ENCODE results near the gene DOCK4. TPM values are rescaled to one million over a fixed set of nuclear protein-coding genes. Genes with fewer than 3 reads are reported as not detected.

DOCK4 gene
- total RNA-seq, 4 donors from 2014 or later: 8.2 to 9.0 (median 8.6) TPM

DNA sequence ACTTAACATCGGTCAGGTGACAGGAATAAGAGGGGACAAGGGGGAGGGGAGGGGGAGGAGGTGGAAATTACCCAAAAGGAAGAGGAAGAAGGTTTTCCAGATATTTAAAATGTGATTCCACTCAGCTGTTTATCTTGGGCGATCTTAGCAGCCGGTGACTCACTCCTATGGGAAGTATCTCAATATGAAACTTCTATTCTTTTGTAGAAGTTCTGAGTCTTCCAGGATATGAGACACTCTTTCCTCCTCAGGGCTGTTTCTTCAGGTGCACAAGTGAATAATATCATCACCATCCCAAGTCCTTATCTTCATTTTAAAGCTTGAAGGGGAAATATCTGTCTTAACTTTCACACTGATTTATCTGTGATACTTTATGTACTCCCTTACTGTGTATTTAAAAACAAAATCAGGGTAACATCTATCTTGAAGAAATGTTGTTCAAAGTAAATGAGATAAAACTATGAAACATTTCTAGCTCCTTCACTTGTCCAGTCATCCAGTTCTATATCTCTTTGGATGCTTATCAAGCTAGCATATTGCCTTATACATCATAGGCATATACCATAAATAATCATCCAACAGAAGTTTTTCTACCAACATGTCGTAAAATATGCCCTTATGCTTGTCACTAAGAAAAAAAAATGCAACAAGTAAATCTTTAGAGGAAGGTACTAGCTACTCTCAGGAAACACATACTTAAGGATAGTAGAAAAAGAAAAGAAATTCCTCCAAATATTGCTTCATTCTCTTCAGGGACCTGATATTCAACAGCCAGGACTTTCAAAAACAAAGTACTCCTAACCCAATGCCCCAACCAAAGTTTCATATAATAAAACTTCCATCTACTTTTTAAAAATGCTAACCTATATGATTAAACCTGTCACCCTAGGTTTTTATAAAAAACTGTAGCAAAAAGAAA lies 13.7 kb downstream of the DOCK4 start:
- intact Hi-C loops (cut with DNase I; ENCODE audit: low total_unique reads): no loop called here
- TF ChIP-seq, protein P1, sequence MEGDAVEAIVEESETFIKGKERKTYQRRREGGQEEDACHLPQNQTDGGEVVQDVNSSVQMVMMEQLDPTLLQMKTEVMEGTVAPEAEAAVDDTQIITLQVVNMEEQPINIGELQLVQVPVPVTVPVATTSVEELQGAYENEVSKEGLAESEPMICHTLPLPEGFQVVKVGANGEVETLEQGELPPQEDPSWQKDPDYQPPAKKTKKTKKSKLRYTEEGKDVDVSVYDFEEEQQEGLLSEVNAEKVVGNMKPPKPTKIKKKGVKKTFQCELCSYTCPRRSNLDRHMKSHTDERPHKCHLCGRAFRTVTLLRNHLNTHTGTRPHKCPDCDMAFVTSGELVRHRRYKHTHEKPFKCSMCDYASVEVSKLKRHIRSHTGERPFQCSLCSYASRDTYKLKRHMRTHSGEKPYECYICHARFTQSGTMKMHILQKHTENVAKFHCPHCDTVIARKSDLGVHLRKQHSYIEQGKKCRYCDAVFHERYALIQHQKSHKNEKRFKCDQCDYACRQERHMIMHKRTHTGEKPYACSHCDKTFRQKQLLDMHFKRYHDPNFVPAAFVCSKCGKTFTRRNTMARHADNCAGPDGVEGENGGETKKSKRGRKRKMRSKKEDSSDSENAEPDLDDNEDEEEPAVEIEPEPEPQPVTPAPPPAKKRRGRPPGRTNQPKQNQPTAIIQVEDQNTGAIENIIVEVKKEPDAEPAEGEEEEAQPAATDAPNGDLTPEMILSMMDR (IDR thresholded peaks at IDR 0.05): no peak
- no peak for TF ChIP-seq POLR2A (IDR thresholded peaks at IDR 0.05)
- H3K4me3 ChIP-seq (ENCODE audit: low read depth, poor library complexity, severe bottlenecking): no peak overlapping the region
- DNase-seq (ENCODE audit: low spot score in 2 of 2): no peak
- 43 to 49% methylated on average over 4 of the region's 4 CpGs for WGBS, 2 donors

DNA sequence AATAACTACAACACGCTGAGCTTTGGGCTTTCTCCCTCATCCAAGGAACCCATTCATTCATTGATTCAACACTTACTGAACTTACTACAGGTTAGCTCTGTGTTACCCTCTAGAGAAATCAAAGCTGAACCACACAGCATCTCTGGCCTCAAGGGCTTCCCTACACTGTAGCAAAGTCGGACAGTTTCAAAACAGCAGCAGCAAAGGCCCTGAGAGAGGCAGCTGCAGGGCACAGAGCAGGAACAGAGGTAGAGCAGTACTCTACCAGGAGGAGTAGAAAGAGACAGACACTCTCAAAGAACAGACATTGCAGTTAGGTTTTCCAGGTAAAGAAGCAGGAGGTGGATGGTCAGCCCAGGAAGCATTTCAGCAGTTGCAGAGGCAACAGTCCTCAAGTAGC lies 16.1 kb downstream of the DOCK4 start:
- no peak for TF ChIP-seq POLR2A (IDR thresholded peaks at IDR 0.05)
- TF ChIP-seq, protein P1 (IDR thresholded peaks at IDR 0.05): no peak
- intact Hi-C loops (cut with DNase I; ENCODE audit: low total_unique reads): no loop called here
- no peak overlapping the region for H3K4me3 ChIP-seq (ENCODE audit: low read depth, poor library complexity, severe bottlenecking)
- no peak for DNase-seq (ENCODE audit: low spot score in 2 of 2)
- 95 to 96% methylated on average over 2 of the region's 2 CpGs for WGBS, 2 donors

DNA sequence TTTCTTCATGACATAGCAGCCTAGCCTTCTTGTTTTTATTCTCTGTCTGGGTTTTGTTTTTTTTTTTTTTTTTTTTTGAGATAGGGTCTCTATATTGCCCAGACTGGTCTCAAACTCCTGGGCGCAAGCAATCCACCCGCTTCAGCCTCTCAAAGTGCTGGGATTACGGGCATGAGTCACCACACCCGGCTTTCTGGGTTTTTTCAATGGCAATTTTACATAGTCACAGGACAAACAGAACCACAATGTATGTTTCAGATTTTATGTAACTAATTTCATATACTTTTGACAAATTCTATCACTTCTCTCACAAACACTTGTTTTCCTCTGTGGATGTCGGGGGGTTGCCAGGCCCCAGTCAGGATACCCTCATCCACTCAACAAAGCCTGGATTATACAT lies 16.5 kb downstream of the DOCK4 start:
- H3K4me3 ChIP-seq (ENCODE audit: low read depth, poor library complexity, severe bottlenecking): no peak overlapping the region
- TF ChIP-seq, protein P1 (IDR thresholded peaks at IDR 0.05): no peak
- no peak for TF ChIP-seq POLR2A (IDR thresholded peaks at IDR 0.05)
- intact Hi-C loops (cut with DNase I; ENCODE audit: low total_unique reads): no loop called here
- WGBS, 2 donors: 93 to 97% methylated on average over 5 of the region's 5 CpGs
- no peak for DNase-seq (ENCODE audit: low spot score in 2 of 2)

DNA sequence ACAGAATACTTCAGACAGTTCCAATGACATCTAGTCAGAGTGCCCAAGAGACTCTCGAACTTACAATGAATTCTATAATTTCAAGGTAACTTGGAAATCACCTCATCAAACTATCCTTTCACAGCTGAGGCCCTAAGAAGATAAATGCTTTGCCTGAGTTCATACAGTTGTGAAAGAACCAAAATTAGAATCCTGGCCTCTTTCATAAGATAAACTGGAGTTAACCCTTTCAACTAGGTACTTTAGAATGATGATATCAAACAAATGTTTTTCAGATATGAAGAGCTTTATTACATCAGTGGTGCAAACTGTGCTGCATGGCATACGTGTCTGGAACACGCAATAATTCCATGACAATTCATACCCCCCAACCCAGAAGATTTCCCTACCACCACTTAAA lies 17.9 kb downstream of the DOCK4 start:
- 90 to 96% methylated on average over 3 of the region's 3 CpGs for WGBS, 2 donors
- TF ChIP-seq, protein P1 (IDR thresholded peaks at IDR 0.05): no peak
- TF ChIP-seq POLR2A (IDR thresholded peaks at IDR 0.05): no peak
- intact Hi-C loops (cut with DNase I; ENCODE audit: low total_unique reads): no loop called here
- H3K4me3 ChIP-seq (ENCODE audit: low read depth, poor library complexity, severe bottlenecking): no peak overlapping the region
- DNase-seq (ENCODE audit: low spot score in 2 of 2): no peak

DNA sequence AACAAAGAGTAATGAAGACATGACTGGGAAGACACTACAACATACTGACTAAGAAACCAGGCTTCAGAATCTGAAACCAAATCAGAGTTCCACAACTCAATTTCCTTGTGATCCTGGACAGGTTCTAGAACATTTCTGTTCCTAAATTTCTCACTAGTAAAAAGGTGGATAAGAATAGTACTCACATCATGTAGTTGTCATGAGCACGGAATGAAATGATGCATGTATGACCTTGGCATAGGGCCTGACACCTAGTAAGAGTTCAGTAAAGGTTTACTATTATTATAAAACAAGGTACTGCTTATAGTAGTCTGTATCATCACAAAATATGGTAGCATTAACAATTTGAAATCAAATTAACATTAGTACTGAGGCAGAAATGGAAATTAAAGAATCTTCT lies 19.9 kb downstream of the DOCK4 start:
- DNase-seq (ENCODE audit: low spot score in 2 of 2): no peak
- intact Hi-C loops (cut with DNase I; ENCODE audit: low total_unique reads): no loop called here
- 68 to 78% methylated on average over 1 of the region's 1 CpG for WGBS, 2 donors
- no peak for TF ChIP-seq POLR2A (IDR thresholded peaks at IDR 0.05)
- TF ChIP-seq, protein P1 (IDR thresholded peaks at IDR 0.05): no peak
- no peak overlapping the region for H3K4me3 ChIP-seq (ENCODE audit: low read depth, poor library complexity, severe bottlenecking)
